Measurements from ENCODE around the gene C6orf89. TPM values are rescaled to one million over a fixed set of nuclear protein-coding genes. Genes with fewer than 3 reads are reported as not detected.

The C6orf89 gene, protein sequence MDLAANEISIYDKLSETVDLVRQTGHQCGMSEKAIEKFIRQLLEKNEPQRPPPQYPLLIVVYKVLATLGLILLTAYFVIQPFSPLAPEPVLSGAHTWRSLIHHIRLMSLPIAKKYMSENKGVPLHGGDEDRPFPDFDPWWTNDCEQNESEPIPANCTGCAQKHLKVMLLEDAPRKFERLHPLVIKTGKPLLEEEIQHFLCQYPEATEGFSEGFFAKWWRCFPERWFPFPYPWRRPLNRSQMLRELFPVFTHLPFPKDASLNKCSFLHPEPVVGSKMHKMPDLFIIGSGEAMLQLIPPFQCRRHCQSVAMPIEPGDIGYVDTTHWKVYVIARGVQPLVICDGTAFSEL
- polyA plus RNA-seq (2013, experiment 1 of 2) = 7.4 TPM
- polyA plus RNA-seq (2013, experiment 2 of 2) = 7.1 TPM

DNA sequence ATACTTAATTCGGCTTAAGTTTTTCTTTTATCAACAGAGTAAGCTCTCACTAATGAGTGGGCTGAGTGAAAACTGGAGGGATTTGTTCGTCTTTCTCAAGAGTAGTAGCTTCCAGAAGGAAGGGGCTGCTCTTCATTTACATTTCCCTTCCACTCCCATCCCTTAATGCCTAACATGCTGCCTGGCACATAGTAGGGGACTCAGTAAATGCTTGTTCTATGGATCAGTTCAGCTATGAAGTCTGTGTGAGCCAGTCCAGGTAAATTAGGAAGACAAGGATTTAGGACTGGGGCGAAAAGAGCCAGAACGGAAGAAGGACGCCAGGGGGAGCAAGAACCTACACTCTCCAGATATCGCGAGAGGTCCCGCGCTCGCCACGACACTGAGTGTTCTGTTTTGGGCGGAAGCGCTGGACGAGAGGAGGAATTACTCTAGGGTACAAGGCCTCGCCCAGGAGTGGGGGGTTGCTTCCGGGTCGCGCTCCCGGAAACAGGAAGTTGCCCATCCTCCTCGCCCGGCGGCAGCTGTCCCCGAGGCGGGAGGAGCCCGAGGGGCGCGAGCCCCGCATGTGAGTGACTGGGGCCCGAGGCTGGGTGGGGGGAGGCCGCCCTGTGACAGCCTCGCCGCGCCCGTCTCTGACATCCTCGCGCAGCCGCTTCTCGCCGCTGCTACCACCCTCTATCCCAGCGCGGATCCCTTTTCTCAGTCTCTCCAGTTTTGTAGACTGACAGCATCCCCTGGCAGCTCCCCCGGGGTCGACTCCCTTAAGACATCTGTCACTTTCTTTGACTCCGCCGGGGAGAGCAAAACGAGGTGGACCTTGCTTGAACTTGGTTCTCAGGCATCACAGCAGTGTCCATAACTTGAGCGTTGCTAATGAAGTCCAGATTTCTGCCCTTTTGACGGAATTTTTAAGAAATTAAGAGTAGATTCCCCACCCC lies at the start of gene C6orf89:
Gene C6orf89, plus strand, starts transcription at position 492 of the 941 bp plus-strand sequence. CDS start 13,493 bp downstream, outside the sequence.
- no peaks in the 10 kb centered on the region for H3K79me2 ChIP-seq (ENCODE audit: control insufficient read depth, insufficient read depth, low read length)
- peaks cover 2% of the 10 kb centered on the region for H3K79me1 ChIP-seq (ENCODE audit: low read length)
- no peaks in the 10 kb centered on the region for H3K4me1 ChIP-seq (ENCODE audit: control insufficient read depth, low read depth, low read length)
- no CpG with 5 or more reads among the region's 48 CpGs for WGBS (ENCODE audit: extremely low coverage, insufficient coverage, low lambda C conversion rate)
- H3K23ac ChIP-seq (ENCODE audit: low read length) = no peak within 1 kb of the TSS
- peak; percentile 99 for DNase-seq
- peak within 1 kb of the TSS; percentile 76 for H4K5ac ChIP-seq (ENCODE audit: low read length)
- H3K4ac ChIP-seq (ENCODE audit: low read depth, low read length) = no peak within 1 kb of the TSS
- H3K27me3 ChIP-seq (ENCODE audit: insufficient read depth, low read length, poor library complexity) = no peaks in the 10 kb centered on the region
- H2BK120ac ChIP-seq (ENCODE audit: low read depth, low read length) = no peak within 1 kb of the TSS
- no peaks in the 10 kb centered on the region for H3K36me3 ChIP-seq (ENCODE audit: control insufficient read depth, insufficient read depth, low read length)
- peak within 1 kb of the TSS; percentile 76 for H3K4me3 ChIP-seq (ENCODE audit: low read length)
- H3K9ac ChIP-seq (ENCODE audit: low read length) = peak within 1 kb of the TSS; percentile 80
- H4K8ac ChIP-seq (ENCODE audit: low read depth, low read length) = peak within 1 kb of the TSS; percentile 95
- H2BK15ac ChIP-seq (replicated peaks; ENCODE audit: low read depth) = no peak within 1 kb of the TSS
- H2AK5ac ChIP-seq (ENCODE audit: low read length) = no peak within 1 kb of the TSS
- H3K27ac ChIP-seq (ENCODE audit: low read depth, low read length) = no peak within 1 kb of the TSS
- H3K56ac ChIP-seq (ENCODE audit: low read length) = peak within 1 kb of the TSS; percentile 86
- H3K18ac ChIP-seq (ENCODE audit: low read length) = peak within 1 kb of the TSS; percentile 82
- peak within 1 kb of the TSS; percentile 53 for H3K4me2 ChIP-seq (ENCODE audit: low read length)
- no peak within 1 kb of the TSS for H2BK5ac ChIP-seq (ENCODE audit: low read length)

DNA sequence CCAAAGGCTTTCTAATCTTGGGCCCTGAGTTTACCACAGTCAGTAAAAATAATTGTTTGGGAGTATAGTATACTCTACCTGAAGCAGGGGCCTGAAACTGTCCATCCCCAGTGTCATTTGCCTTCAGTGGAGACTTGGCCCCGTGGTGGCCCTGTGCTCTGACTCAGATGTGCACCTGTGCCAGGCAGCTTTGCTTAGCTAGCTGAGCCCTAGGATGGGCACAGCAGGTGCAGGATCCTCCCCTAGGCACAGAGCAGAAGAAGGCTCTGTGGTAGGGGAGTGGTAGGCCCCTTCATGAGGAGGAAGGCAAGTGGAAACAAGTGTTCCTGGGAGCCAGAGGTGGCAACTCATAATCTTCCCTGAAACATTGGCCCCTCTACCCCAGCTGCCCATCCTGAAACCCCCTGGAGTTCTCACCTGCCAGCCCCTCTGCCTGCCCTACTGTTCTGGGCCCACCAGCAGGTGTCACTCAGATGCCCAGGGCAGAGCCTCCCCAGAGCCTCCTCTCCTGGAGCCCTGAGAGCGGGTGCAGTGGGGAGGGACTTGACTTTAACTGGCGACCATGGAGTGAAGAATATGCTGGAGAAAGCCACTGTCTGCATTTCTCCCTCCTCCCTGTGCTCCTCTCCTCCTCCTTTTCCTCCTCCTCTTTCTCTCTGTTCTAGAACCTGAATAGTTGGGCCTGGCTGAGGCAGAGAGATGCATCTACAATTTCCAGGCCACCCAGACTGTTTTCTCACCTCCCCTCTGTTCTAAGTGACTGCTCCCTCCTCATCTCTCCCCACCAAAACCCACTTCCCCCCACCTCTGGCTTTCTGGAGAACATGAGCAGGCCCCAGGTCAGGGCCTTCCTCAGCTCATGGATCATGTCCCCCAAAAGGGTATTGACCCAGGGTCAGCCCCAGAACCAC lies 49.4 kb upstream of the C6orf89 start:
- no peak overlapping the region for H3K27ac ChIP-seq (ENCODE audit: low read depth, low read length)
- no peak overlapping the region for H3K4ac ChIP-seq (ENCODE audit: low read depth, low read length)
- H3K36me3 ChIP-seq (ENCODE audit: control insufficient read depth, insufficient read depth, low read length) = no peaks in the 10 kb centered on the region
- no peak overlapping the region for H3K4me2 ChIP-seq (ENCODE audit: low read length)
- no peak overlapping the region for H2AK5ac ChIP-seq (ENCODE audit: low read length)
- H3K4me3 ChIP-seq (ENCODE audit: low read length) = no peak overlapping the region
- H3K9ac ChIP-seq (ENCODE audit: low read length) = no peak overlapping the region
- no peaks in the 10 kb centered on the region for H3K79me1 ChIP-seq (ENCODE audit: low read length)
- WGBS (ENCODE audit: extremely low coverage, insufficient coverage, low lambda C conversion rate) = no CpG with 5 or more reads among the region's 3 CpGs
- no peak overlapping the region for H2BK120ac ChIP-seq (ENCODE audit: low read depth, low read length)
- no peak overlapping the region for H2BK5ac ChIP-seq (ENCODE audit: low read length)
- peaks cover 19% of the 10 kb centered on the region for H3K27me3 ChIP-seq (ENCODE audit: insufficient read depth, low read length, poor library complexity)
- H3K4me1 ChIP-seq (ENCODE audit: control insufficient read depth, low read depth, low read length) = no peaks in the 10 kb centered on the region
- H3K23ac ChIP-seq (ENCODE audit: low read length) = no peak overlapping the region
- H3K18ac ChIP-seq (ENCODE audit: low read length) = no peak overlapping the region
- H3K79me2 ChIP-seq (ENCODE audit: control insufficient read depth, insufficient read depth, low read length) = no peaks in the 10 kb centered on the region
- no peak for DNase-seq
- H4K5ac ChIP-seq (ENCODE audit: low read length) = no peak overlapping the region
- no peak overlapping the region for H2BK15ac ChIP-seq (replicated peaks; ENCODE audit: low read depth)
- no peak overlapping the region for H4K8ac ChIP-seq (ENCODE audit: low read depth, low read length)
- H3K56ac ChIP-seq (ENCODE audit: low read length) = no peak overlapping the region

- no peak overlapping the region for H2BK5ac ChIP-seq (ENCODE audit: low read length)
- no peak overlapping the region for H3K18ac ChIP-seq (ENCODE audit: low read length)
- H3K4me2 ChIP-seq (ENCODE audit: low read length) = no peak overlapping the region
- H3K27me3 ChIP-seq (ENCODE audit: insufficient read depth, low read length, poor library complexity) = peaks cover 19% of the 10 kb centered on the region
- H2AK5ac ChIP-seq (ENCODE audit: low read length) = no peak overlapping the region
- H4K8ac ChIP-seq (ENCODE audit: low read depth, low read length) = no peak overlapping the region
- no peak overlapping the region for H3K4ac ChIP-seq (ENCODE audit: low read depth, low read length)
- no peak overlapping the region for H3K56ac ChIP-seq (ENCODE audit: low read length)
- no peak overlapping the region for H3K23ac ChIP-seq (ENCODE audit: low read length)
- no peaks in the 10 kb centered on the region for H3K36me3 ChIP-seq (ENCODE audit: control insufficient read depth, insufficient read depth, low read length)
- H4K5ac ChIP-seq (ENCODE audit: low read length) = no peak overlapping the region
- no peak overlapping the region for H3K9ac ChIP-seq (ENCODE audit: low read length)
- no peak for DNase-seq
- no peaks in the 10 kb centered on the region for H3K4me1 ChIP-seq (ENCODE audit: control insufficient read depth, low read depth, low read length)
- H3K27ac ChIP-seq (ENCODE audit: low read depth, low read length) = no peak overlapping the region
- no peaks in the 10 kb centered on the region for H3K79me1 ChIP-seq (ENCODE audit: low read length)
- H3K4me3 ChIP-seq (ENCODE audit: low read length) = no peak overlapping the region
- no peak overlapping the region for H2BK15ac ChIP-seq (replicated peaks; ENCODE audit: low read depth)
- no CpG with 5 or more reads among the region's 2 CpGs for WGBS (ENCODE audit: extremely low coverage, insufficient coverage, low lambda C conversion rate)
- no peak overlapping the region for H2BK120ac ChIP-seq (ENCODE audit: low read depth, low read length)
- no peaks in the 10 kb centered on the region for H3K79me2 ChIP-seq (ENCODE audit: control insufficient read depth, insufficient read depth, low read length)
These were observed 48.8 kb upstream of the C6orf89 start for GRCh38 chr6:36837022-36837339.

GRCh38 chr6:36837686-36838085 lies 48.1 kb upstream of the C6orf89 start:
- Histone ChIP-seq H3K4ac (ENCODE audit: low read depth, low read length) (no peak overlapping the region), H3K23ac (ENCODE audit: low read length) (no peak overlapping the region), H3K79me2 (ENCODE audit: control insufficient read depth, insufficient read depth, low read length) (no peaks in the 10 kb centered on the region), H3K36me3 (ENCODE audit: control insufficient read depth, insufficient read depth, low read length) (no peaks in the 10 kb centered on the region), H3K4me1 (ENCODE audit: control insufficient read depth, low read depth, low read length) (no peaks in the 10 kb centered on the region), H2AK5ac (ENCODE audit: low read length) (no peak overlapping the region), H4K8ac (ENCODE audit: low read depth, low read length) (no peak overlapping the region), H2BK120ac (ENCODE audit: low read depth, low read length) (no peak overlapping the region), H3K79me1 (ENCODE audit: low read length) (no peaks in the 10 kb centered on the region), H3K4me3 (ENCODE audit: low read length) (no peak overlapping the region), H3K4me2 (ENCODE audit: low read length) (no peak overlapping the region), H3K9ac (ENCODE audit: low read length) (no peak overlapping the region), H3K27me3 (ENCODE audit: insufficient read depth, low read length, poor library complexity) (peaks cover 19% of the 10 kb centered on the region), H2BK5ac (ENCODE audit: low read length) (no peak overlapping the region), H4K5ac (ENCODE audit: low read length) (no peak overlapping the region), H2BK15ac (replicated peaks; ENCODE audit: low read depth) (no peak overlapping the region), H3K27ac (ENCODE audit: low read depth, low read length) (no peak overlapping the region), H3K56ac (ENCODE audit: low read length) (no peak overlapping the region), H3K18ac (ENCODE audit: low read length) (no peak overlapping the region)
- no CpG with 5 or more reads among the region's 6 CpGs for WGBS (ENCODE audit: extremely low coverage, insufficient coverage, low lambda C conversion rate)
- no peak for DNase-seq

- H3K9ac ChIP-seq (ENCODE audit: low read length) = peak within 1 kb of the TSS; percentile 64
- no peak within 1 kb of the TSS for H3K4ac ChIP-seq (ENCODE audit: low read depth, low read length)
- H4K5ac ChIP-seq (ENCODE audit: low read length) = no peak within 1 kb of the TSS
- H2AK5ac ChIP-seq (ENCODE audit: low read length) = no peak within 1 kb of the TSS
- H2BK5ac ChIP-seq (ENCODE audit: low read length) = no peak within 1 kb of the TSS
- peak; percentile 35 for DNase-seq
- no peak within 1 kb of the TSS for H4K8ac ChIP-seq (ENCODE audit: low read depth, low read length)
- H2BK120ac ChIP-seq (ENCODE audit: low read depth, low read length) = no peak within 1 kb of the TSS
- H3K18ac ChIP-seq (ENCODE audit: low read length) = no peak within 1 kb of the TSS
- peaks cover 19% of the 10 kb centered on the region for H3K27me3 ChIP-seq (ENCODE audit: insufficient read depth, low read length, poor library complexity)
- no peak within 1 kb of the TSS for H3K27ac ChIP-seq (ENCODE audit: low read depth, low read length)
- WGBS (ENCODE audit: extremely low coverage, insufficient coverage, low lambda C conversion rate) = no CpG with 5 or more reads among the region's 57 CpGs
- H3K4me1 ChIP-seq (ENCODE audit: control insufficient read depth, low read depth, low read length) = no peaks in the 10 kb centered on the region
- H3K79me2 ChIP-seq (ENCODE audit: control insufficient read depth, insufficient read depth, low read length) = no peaks in the 10 kb centered on the region
- peak within 1 kb of the TSS; percentile 15 for H3K4me3 ChIP-seq (ENCODE audit: low read length)
- H3K4me2 ChIP-seq (ENCODE audit: low read length) = peak within 1 kb of the TSS; percentile 91
- H3K79me1 ChIP-seq (ENCODE audit: low read length) = no peaks in the 10 kb centered on the region
- H3K23ac ChIP-seq (ENCODE audit: low read length) = peak within 1 kb of the TSS; percentile 16
- H3K56ac ChIP-seq (ENCODE audit: low read length) = peak within 1 kb of the TSS; percentile 73
- H3K36me3 ChIP-seq (ENCODE audit: control insufficient read depth, insufficient read depth, low read length) = no peaks in the 10 kb centered on the region
- no peak within 1 kb of the TSS for H2BK15ac ChIP-seq (replicated peaks; ENCODE audit: low read depth)
These were observed 46.6 kb upstream of the C6orf89 start, which contains the start of gene CPNE5 for GRCh38 chr6:36838896-36839748. CPNE5 (minus strand) TSS chr6:36839444; CDS start chr6:36839377, 67 bp downstream.
